ENCODE measurements around the gene EIF2D. TPM values are rescaled to one million over a fixed set of nuclear protein-coding genes. Genes with fewer than 3 reads are reported as not detected.

Gene EIF2D
- total and polyA plus RNA-seq, 9 of the 15 experiments (the other 6 are each of a cell fraction or from before 2014, with no cell fraction given): 81.1 to 138 (median 93.9) TPM

- no peak for TF ChIP-seq EWSR1 (IDR thresholded peaks at IDR 0.05; ENCODE audit: borderline replicate concordance, low read depth, partially characterized antibody)
- TF ChIP-seq MBD1 (CRISPR knock-in tag; IDR thresholded peaks at IDR 0.05): no peak
- no peak for TF ChIP-seq ZNF277 (CRISPR knock-in tag; IDR thresholded peaks at IDR 0.05; ENCODE audit: borderline replicate concordance)
- no peak for TF ChIP-seq TARDBP (IDR thresholded peaks at IDR 0.05)
- TF ChIP-seq E2F4 (CRISPR knock-in tag; IDR thresholded peaks at IDR 0.05; ENCODE audit: low read depth): no peak
- no peak for TF ChIP-seq CBX3 (IDR thresholded peaks at IDR 0.05; ENCODE audit: borderline replicate concordance in 1 of 2, low read length in 2 of 2)
- TF ChIP-seq HNRNPUL1 (IDR thresholded peaks at IDR 0.05; ENCODE audit: low read length): no peak
- TF ChIP-seq KLF13 (tag; IDR thresholded peaks at IDR 0.05; ENCODE audit: borderline replicate concordance, low read depth): 0 out of 2 replicates have a peak, but pooled peaks have one; percentile 18
- TF ChIP-seq ZNF449 (CRISPR knock-in tag; IDR thresholded peaks at IDR 0.05): no peak
- TF ChIP-seq E2F6 (IDR thresholded peaks at IDR 0.05; ENCODE audit: borderline replicate concordance in 1 of 2, extremely low read depth in 1 of 2, insufficient read depth in 1 of 2, insufficient read length in 1 of 2, low read depth in 1 of 2, low read length in 1 of 2, poor library complexity in 1 of 2, severe bottlenecking in 1 of 2): peak in 1 of 2 experiments; percentile 27
- TF ChIP-seq EHMT2 (IDR thresholded peaks at IDR 0.05): no peak
- TF ChIP-seq ZNF76 (CRISPR knock-in tag; IDR thresholded peaks at IDR 0.05; ENCODE audit: borderline replicate concordance): no peak
- no peak for TF ChIP-seq ZNF239 (CRISPR knock-in tag; IDR thresholded peaks at IDR 0.05)
- no peak for TF ChIP-seq LEF1 (IDR thresholded peaks at IDR 0.05)
- TF ChIP-seq USF1 (CRISPR knock-in tag; IDR thresholded peaks at IDR 0.05): peak; percentile 84
- TF ChIP-seq DPF2 (IDR thresholded peaks at IDR 0.05): no peak
- TF ChIP-seq ZNF586 (CRISPR knock-in tag; conservative IDR thresholded peaks at IDR 0.05): no peak
- TF ChIP-seq CREBBP (IDR thresholded peaks at IDR 0.05; ENCODE audit: low read depth, low read length): no peak
- no peak for TF ChIP-seq KLF1 (tag; IDR thresholded peaks at IDR 0.05)
- peak; percentile 40; the same call in 1 of the 2 replicates for TF ChIP-seq CTBP1 (IDR thresholded peaks at IDR 0.05; ENCODE audit: borderline replicate concordance)
Observed at GRCh38 chr1:206544562-206545257, 67.6 kb downstream of the EIF2D start (continued).
